Measurements from ENCODE around the gene SEMA3F.

The SEMA3F gene

GRCh38 chr3:50232303-50232702 lies 77.2 kb downstream of the SEMA3F start:
- H3K9ac ChIP-seq (ENCODE audit: low read length): no peak overlapping the region
- no peak overlapping the region for H3K27ac ChIP-seq (ENCODE audit: low read length)
- no peaks in the 10 kb centered on the region for H3K36me3 ChIP-seq (replicated peaks; ENCODE audit: insufficient read depth, low read length)

GRCh38 chr3:50233176-50233575 lies 78.1 kb downstream of the SEMA3F start:
- peaks cover 29% of the 10 kb centered on the region for H3K79me2 ChIP-seq (ENCODE audit: low read length)
- no peaks in the 10 kb centered on the region for H3K9me2 ChIP-seq (replicated peaks; ENCODE audit: insufficient read depth, low read length)
- no peaks in the 10 kb centered on the region for H3K36me3 ChIP-seq (replicated peaks; ENCODE audit: insufficient read depth, low read length)
- H3K27me3 ChIP-seq (replicated peaks; ENCODE audit: insufficient read depth, low read length): no peaks in the 10 kb centered on the region
- no peak for DNase-seq
- TF ChIP-seq, protein P1, sequence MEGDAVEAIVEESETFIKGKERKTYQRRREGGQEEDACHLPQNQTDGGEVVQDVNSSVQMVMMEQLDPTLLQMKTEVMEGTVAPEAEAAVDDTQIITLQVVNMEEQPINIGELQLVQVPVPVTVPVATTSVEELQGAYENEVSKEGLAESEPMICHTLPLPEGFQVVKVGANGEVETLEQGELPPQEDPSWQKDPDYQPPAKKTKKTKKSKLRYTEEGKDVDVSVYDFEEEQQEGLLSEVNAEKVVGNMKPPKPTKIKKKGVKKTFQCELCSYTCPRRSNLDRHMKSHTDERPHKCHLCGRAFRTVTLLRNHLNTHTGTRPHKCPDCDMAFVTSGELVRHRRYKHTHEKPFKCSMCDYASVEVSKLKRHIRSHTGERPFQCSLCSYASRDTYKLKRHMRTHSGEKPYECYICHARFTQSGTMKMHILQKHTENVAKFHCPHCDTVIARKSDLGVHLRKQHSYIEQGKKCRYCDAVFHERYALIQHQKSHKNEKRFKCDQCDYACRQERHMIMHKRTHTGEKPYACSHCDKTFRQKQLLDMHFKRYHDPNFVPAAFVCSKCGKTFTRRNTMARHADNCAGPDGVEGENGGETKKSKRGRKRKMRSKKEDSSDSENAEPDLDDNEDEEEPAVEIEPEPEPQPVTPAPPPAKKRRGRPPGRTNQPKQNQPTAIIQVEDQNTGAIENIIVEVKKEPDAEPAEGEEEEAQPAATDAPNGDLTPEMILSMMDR (IDR thresholded peaks at IDR 0.05; ENCODE audit: low read length): no peak
- TF ChIP-seq EZH2phosphoT487 (IDR thresholded peaks at IDR 0.05; ENCODE audit: low read length): no peak
- no peak for TF ChIP-seq EZH2 (optimal IDR thresholded peaks at IDR 0.05; ENCODE audit: low read depth, low read length)
- H3F3A ChIP-seq (ENCODE audit: insufficient read depth, low read length): peaks cover 10% of the 10 kb centered on the region
- H3K4me2 ChIP-seq (ENCODE audit: low read depth, low read length): no peak overlapping the region
- no peaks in the 10 kb centered on the region for H4K20me1 ChIP-seq (ENCODE audit: insufficient read depth, low read length)
- H2AFZ ChIP-seq (ENCODE audit: low read length): no peak overlapping the region
- H3K9me3 ChIP-seq (replicated peaks; ENCODE audit: insufficient read depth, low read length): no peaks in the 10 kb centered on the region
- no peak overlapping the region for H3K4me3 ChIP-seq (ENCODE audit: low read length)
- H3K4me1 ChIP-seq (ENCODE audit: low read length): peaks cover 7% of the 10 kb centered on the region
- H3K27ac ChIP-seq (ENCODE audit: low read length): no peak overlapping the region
- H3K9ac ChIP-seq (ENCODE audit: low read length): no peak overlapping the region

More at GRCh38 chr3:50232303-50232702, 77.2 kb downstream of the SEMA3F start:
- TF ChIP-seq, protein P1 (IDR thresholded peaks at IDR 0.05; ENCODE audit: low read length): no peak
- TF ChIP-seq EZH2phosphoT487 (IDR thresholded peaks at IDR 0.05; ENCODE audit: low read length): no peak
- TF ChIP-seq EZH2 (optimal IDR thresholded peaks at IDR 0.05; ENCODE audit: low read depth, low read length): no peak
- Histone ChIP-seq H3F3A (ENCODE audit: insufficient read depth, low read length) (peaks cover 4% of the 10 kb centered on the region), H3K4me1 (ENCODE audit: low read length) (peaks cover 6% of the 10 kb centered on the region), H4K20me1 (ENCODE audit: insufficient read depth, low read length) (no peaks in the 10 kb centered on the region), H3K4me2 (ENCODE audit: low read depth, low read length) (no peak overlapping the region), H3K9me3 (replicated peaks; ENCODE audit: insufficient read depth, low read length) (no peaks in the 10 kb centered on the region), H2AFZ (ENCODE audit: low read length) (no peak overlapping the region), H3K79me2 (ENCODE audit: low read length) (peaks cover 21% of the 10 kb centered on the region), H3K4me3 (ENCODE audit: low read length) (no peak overlapping the region), H3K27me3 (replicated peaks; ENCODE audit: insufficient read depth, low read length) (no peaks in the 10 kb centered on the region), H3K9me2 (replicated peaks; ENCODE audit: insufficient read depth, low read length) (no peaks in the 10 kb centered on the region)
- DNase-seq: no peak

DNA sequence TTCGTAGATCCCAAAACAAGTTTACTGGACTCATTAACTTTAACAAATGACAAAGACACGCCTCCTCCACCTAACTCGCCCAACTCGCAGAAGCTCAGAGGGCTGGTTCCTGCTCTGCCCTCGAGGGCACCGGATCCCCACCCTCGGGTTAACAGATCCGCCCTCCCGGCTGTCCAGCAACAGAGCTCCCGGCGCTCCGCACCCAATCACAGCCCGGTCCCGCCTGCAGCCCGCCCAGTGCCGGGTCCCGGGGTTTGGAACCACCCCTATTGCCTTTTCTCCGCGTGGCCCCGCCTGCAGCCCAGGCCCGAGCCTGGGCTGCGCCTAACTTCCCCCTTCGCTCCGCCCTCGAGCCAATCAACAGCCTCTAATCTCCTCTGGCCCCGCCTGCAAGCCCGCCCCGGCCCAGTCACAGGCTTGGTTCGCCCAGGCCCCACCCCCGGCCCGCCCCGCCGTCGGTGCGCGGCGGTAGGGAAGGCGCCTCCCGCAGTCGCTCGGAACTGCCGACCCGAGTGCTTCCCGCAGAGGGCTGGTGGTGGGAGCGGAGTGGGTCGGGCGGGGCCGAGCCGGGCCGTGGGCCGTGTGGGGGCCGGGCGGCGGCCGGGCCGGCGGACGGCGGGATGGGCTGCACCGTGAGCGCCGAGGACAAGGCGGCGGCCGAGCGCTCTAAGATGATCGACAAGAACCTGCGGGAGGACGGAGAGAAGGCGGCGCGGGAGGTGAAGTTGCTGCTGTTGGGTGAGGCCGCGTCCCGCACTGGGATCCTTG lies 80.8 kb downstream of the SEMA3F start, which contains the start of gene GNAI2:
GNAI2 (plus strand) TSS at position 489 of the 768 bp plus-strand sequence; CDS start at position 621, 132 bp downstream.
- peaks cover 48% of the 10 kb centered on the region for H3K79me2 ChIP-seq (ENCODE audit: low read length)
- H3K27me3 ChIP-seq (replicated peaks; ENCODE audit: insufficient read depth, low read length): no peaks in the 10 kb centered on the region
- H3K9ac ChIP-seq (ENCODE audit: low read length): peak within 1 kb of the TSS; percentile 85
- peak within 1 kb of the TSS; percentile 71; the same call in 1 of the 2 replicates for H2AFZ ChIP-seq (ENCODE audit: low read length)
- H3F3A ChIP-seq (ENCODE audit: insufficient read depth, low read length): peaks cover 10% of the 10 kb centered on the region
- no peaks in the 10 kb centered on the region for H4K20me1 ChIP-seq (ENCODE audit: insufficient read depth, low read length)
- TF ChIP-seq EZH2 (optimal IDR thresholded peaks at IDR 0.05; ENCODE audit: low read depth, low read length): no peak
- TF ChIP-seq, protein P1 (IDR thresholded peaks at IDR 0.05; ENCODE audit: low read length): no peak
- TF ChIP-seq EZH2phosphoT487 (IDR thresholded peaks at IDR 0.05; ENCODE audit: low read length): no peak
- no peaks in the 10 kb centered on the region for H3K36me3 ChIP-seq (replicated peaks; ENCODE audit: insufficient read depth, low read length)
- peak within 1 kb of the TSS; percentile 94 for H3K4me3 ChIP-seq (ENCODE audit: low read length)
- no peaks in the 10 kb centered on the region for H3K9me2 ChIP-seq (replicated peaks; ENCODE audit: insufficient read depth, low read length)
- peak within 1 kb of the TSS; percentile 97 for H3K4me2 ChIP-seq (ENCODE audit: low read depth, low read length)
- peak; percentile 98 for DNase-seq
- peak within 1 kb of the TSS; percentile 53; the same call in 1 of the 2 replicates for H3K27ac ChIP-seq (ENCODE audit: low read length)
- H3K4me1 ChIP-seq (ENCODE audit: low read length): 0 out of 2 replicates have a peak, but pooled peaks cover 6% of the 10 kb centered on the region
- H3K9me3 ChIP-seq (replicated peaks; ENCODE audit: insufficient read depth, low read length): no peaks in the 10 kb centered on the region
